ENCODE data around the gene GPR37.

DNA sequence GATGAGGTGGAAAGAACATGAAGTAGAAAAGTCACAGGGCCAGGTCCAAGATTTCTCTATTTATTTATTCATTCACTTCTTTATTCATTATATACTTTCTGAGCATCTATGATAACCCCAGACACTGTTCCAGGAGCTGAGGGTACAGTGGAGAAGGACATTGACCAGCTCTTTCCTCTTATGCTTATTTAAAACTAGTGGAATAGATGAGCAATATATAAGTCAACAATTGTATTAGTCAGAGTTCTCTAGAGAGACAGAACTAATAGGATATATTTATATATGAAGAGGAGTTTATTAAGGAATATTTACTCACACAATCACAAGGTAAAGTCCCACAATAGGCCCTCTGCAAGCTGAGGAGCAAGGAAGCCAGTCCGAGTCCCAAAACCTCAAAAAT, 15.0 kb upstream of the GPR37 start:
- TF ChIP-seq, protein P1, sequence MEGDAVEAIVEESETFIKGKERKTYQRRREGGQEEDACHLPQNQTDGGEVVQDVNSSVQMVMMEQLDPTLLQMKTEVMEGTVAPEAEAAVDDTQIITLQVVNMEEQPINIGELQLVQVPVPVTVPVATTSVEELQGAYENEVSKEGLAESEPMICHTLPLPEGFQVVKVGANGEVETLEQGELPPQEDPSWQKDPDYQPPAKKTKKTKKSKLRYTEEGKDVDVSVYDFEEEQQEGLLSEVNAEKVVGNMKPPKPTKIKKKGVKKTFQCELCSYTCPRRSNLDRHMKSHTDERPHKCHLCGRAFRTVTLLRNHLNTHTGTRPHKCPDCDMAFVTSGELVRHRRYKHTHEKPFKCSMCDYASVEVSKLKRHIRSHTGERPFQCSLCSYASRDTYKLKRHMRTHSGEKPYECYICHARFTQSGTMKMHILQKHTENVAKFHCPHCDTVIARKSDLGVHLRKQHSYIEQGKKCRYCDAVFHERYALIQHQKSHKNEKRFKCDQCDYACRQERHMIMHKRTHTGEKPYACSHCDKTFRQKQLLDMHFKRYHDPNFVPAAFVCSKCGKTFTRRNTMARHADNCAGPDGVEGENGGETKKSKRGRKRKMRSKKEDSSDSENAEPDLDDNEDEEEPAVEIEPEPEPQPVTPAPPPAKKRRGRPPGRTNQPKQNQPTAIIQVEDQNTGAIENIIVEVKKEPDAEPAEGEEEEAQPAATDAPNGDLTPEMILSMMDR (IDR thresholded peaks at IDR 0.05; ENCODE audit: low read depth, low read length, poor library complexity, severe bottlenecking): no peak
- TF ChIP-seq EZH2phosphoT487 (IDR thresholded peaks at IDR 0.05; ENCODE audit: borderline replicate concordance, low read length): no peak

All from DOHH2 (cell line).